ENCODE data around the gene GRIK3.

Gene GRIK3

GRCh38 chr1:36872126-36872754, 162.1 kb downstream of the GRIK3 start:
- no peaks in the 10 kb centered on the region for H3K36me3 ChIP-seq (replicated peaks; ENCODE audit: low read depth, low read length)
- no peaks in the 10 kb centered on the region for H3K79me2 ChIP-seq (ENCODE audit: low read length)
- no peak overlapping the region for H3K4me3 ChIP-seq (ENCODE audit: low read length)
- no peak overlapping the region for H3K27ac ChIP-seq (ENCODE audit: low read length)
- no peaks in the 10 kb centered on the region for H4K20me1 ChIP-seq (ENCODE audit: insufficient read depth, low read length)
- no peaks in the 10 kb centered on the region for H3K9me3 ChIP-seq (ENCODE audit: insufficient read depth, low read length)
- H3K9ac ChIP-seq (ENCODE audit: low read length), result no peak overlapping the region
- H3K27me3 ChIP-seq (ENCODE audit: low read depth, low read length), result peaks cover 3% of the 10 kb centered on the region; the same call in 1 of the 2 replicates
- H3K4me1 ChIP-seq (ENCODE audit: low read length), result no peaks in the 10 kb centered on the region
- no peak for TF ChIP-seq EZH2phosphoT487 (IDR thresholded peaks at IDR 0.05; ENCODE audit: low read depth)
- TF ChIP-seq CTCF (IDR thresholded peaks at IDR 0.05; ENCODE audit: low read depth, low read length), result no peak
- no peak overlapping the region for H2AFZ ChIP-seq (ENCODE audit: low read depth, low read length)
- H3K4me2 ChIP-seq (ENCODE audit: low read length), result no peak overlapping the region

DNA sequence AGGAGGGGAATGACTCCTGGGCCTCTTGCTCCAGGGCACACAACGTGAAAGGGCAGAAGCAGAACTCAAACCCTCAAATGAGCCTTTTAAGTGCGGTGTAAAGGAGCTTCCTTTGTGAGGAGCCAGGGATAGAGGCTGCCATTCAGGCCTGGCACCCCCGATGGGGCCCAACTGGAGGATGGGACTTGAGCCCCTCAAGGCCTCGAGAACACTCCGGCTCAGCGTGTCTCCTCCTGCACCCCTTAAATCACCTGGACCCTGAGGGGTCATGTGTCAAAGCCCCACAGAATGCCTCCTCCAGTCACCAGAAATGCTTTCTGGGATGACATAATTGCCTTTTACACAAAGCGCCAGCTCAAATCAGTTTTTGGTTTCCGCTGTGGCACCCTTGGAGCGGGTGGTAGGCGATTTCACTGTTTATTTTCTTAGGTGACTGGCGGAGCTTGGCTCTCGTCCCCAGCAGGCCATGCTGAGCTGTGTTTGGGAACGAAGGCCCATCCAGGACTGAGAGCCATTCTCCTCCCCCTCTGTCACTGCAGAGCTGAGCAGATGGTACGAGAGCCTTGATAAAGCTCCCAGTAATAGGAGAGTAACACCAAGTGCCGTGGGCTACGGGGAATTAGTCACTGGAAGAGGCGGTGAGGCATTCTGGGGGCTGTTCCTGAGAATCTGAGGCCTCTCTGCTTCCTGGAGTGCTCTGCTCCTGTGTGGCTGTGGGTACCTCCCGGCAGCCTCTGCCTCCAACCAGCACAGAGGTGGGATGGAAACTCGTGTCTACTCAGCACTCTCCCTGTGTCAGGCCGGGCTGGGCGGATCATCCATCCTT, 163.0 kb downstream of the GRIK3 start:
- Histone ChIP-seq H2AFZ (ENCODE audit: low read depth, low read length) (no peak overlapping the region), H3K4me3 (ENCODE audit: low read length) (no peak overlapping the region), H3K79me2 (ENCODE audit: low read length) (no peaks in the 10 kb centered on the region), H3K9me3 (ENCODE audit: insufficient read depth, low read length) (no peaks in the 10 kb centered on the region), H3K36me3 (replicated peaks; ENCODE audit: low read depth, low read length) (no peaks in the 10 kb centered on the region), H4K20me1 (ENCODE audit: insufficient read depth, low read length) (no peaks in the 10 kb centered on the region), H3K4me1 (ENCODE audit: low read length) (no peaks in the 10 kb centered on the region), H3K27me3 (ENCODE audit: low read depth, low read length) (no peaks in the 10 kb centered on the region), H3K27ac (ENCODE audit: low read length) (no peak overlapping the region), H3K4me2 (ENCODE audit: low read length) (no peak overlapping the region), H3K9ac (ENCODE audit: low read length) (no peak overlapping the region)
- TF ChIP-seq CTCF (IDR thresholded peaks at IDR 0.05; ENCODE audit: low read depth, low read length) (no peak), EZH2phosphoT487 (IDR thresholded peaks at IDR 0.05; ENCODE audit: low read depth) (no peak)

DNA sequence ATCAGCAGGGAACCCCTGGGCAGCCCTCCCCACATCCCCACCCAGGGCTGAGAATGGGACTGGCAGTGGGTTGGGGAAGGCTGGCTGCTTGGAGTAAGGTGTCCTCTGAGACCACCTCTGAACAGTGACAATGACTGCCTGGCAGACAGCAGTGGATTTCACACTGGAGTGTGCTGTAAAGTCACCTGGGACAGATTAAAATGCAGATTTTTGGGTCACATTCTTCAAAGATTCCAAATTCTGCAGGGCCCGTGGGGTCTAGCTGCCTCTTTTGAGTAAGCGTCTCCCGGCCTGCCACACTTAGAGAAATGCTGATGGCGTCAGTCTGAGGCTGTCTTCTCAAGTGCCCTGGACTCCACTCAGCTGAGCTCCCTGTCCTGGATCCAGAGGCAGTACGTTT, 164.5 kb downstream of the GRIK3 start:
- no peaks in the 10 kb centered on the region for H3K36me3 ChIP-seq (replicated peaks; ENCODE audit: low read depth, low read length)
- no peaks in the 10 kb centered on the region for H4K20me1 ChIP-seq (ENCODE audit: insufficient read depth, low read length)
- H3K4me2 ChIP-seq (ENCODE audit: low read length), result no peak overlapping the region

More for the DNA sequence above, 164.5 kb downstream of the GRIK3 start:
- H3K9ac ChIP-seq (ENCODE audit: low read length), result no peak overlapping the region
- no peak overlapping the region for H2AFZ ChIP-seq (ENCODE audit: low read depth, low read length)
- H3K27me3 ChIP-seq (ENCODE audit: low read depth, low read length), result no peaks in the 10 kb centered on the region
- H3K79me2 ChIP-seq (ENCODE audit: low read length), result no peaks in the 10 kb centered on the region
- H3K4me3 ChIP-seq (ENCODE audit: low read length), result no peak overlapping the region
- H3K9me3 ChIP-seq (ENCODE audit: insufficient read depth, low read length), result no peaks in the 10 kb centered on the region
- H3K4me1 ChIP-seq (ENCODE audit: low read length), result no peaks in the 10 kb centered on the region
- H3K27ac ChIP-seq (ENCODE audit: low read length), result no peak overlapping the region
- no peak for TF ChIP-seq CTCF (IDR thresholded peaks at IDR 0.05; ENCODE audit: low read depth, low read length)
- no peak for TF ChIP-seq EZH2phosphoT487 (IDR thresholded peaks at IDR 0.05; ENCODE audit: low read depth)
